Parathyroid adenoma (tissue), 2 donors: ENCODE results near the gene PLA2G5.

Experiments used
- H2AFZ ChIP-seq: fragments of 300-600 bp; sonication (generic); one replicate; pipeline ENCODE4 v1.7.0; 2017; ENCODE audit warnings: antibody characterized with exemption, mild to moderate bottlenecking
- H3K27ac ChIP-seq: fragments of 300-600 bp; sonication (generic); one replicate; pipeline ENCODE4 v1.7.0; 2017
- H3K27me3 ChIP-seq: fragments of 300-600 bp; sonication (generic); one replicate; pipeline ENCODE4 v1.7.0; 2017; ENCODE audit warnings: low read length; ENCODE audit not compliant: control insufficient read depth, insufficient read depth
- H3K36me3 ChIP-seq: fragments of 300-600 bp; sonication (generic); one replicate; pipeline ENCODE4 v1.7.0; 2017; ENCODE audit warnings: low read length; ENCODE audit not compliant: control insufficient read depth, insufficient read depth
- H3K4me1 ChIP-seq: fragments of 300-600 bp; sonication (generic); one replicate; pipeline ENCODE4 v1.7.0; 2017; ENCODE audit warnings: control low read depth
- H3K4me2 ChIP-seq: fragments of 300-600 bp; sonication (generic); one replicate; pipeline ENCODE4 v1.7.0; 2017; ENCODE audit warnings: low read length
- H3K4me3 ChIP-seq: fragments of 300-600 bp; sonication (generic); one replicate; pipeline ENCODE4 v1.7.0; 2017; ENCODE audit warnings: low read depth, low read length
- H3K79me2 ChIP-seq: fragments of 300-600 bp; sonication (generic); one replicate; pipeline ENCODE4 v1.7.0; 2017; ENCODE audit warnings: control low read depth
- H3K9ac ChIP-seq: fragments of 300-600 bp; sonication (generic); one replicate; pipeline ENCODE4 v1.7.0; 2017; ENCODE audit warnings: mild to moderate bottlenecking
- H3K9me3 ChIP-seq: fragments of 300-600 bp; sonication (generic); one replicate; pipeline ENCODE4 v1.7.0; 2017; ENCODE audit warnings: low read length; ENCODE audit not compliant: control insufficient read depth
- CTCF ChIP-seq: fragments of 300-600 bp; sonication (generic); IDR thresholded peaks from one replicate; pipeline ENCODE4 v1.7.0; 2017; ENCODE audit warnings: antibody characterized with exemption, mild to moderate bottlenecking
- donor health status: primary hyperparathyroidism.

The PLA2G5 gene

GRCh38 chr1:20061866-20062265, 8.1 kb upstream of the PLA2G5 start:
- Histone ChIP-seq H3K4me3 (no peak overlapping the region), H2AFZ (no peak overlapping the region), H3K9ac (no peak overlapping the region), H3K36me3 (no peaks in the 10 kb centered on the region), H3K27ac (no peak overlapping the region), H3K27me3 (no peaks in the 10 kb centered on the region), H3K4me1 (no peaks in the 10 kb centered on the region), H3K4me2 (no peak overlapping the region), H3K79me2 (no peaks in the 10 kb centered on the region), H3K9me3 (no peaks in the 10 kb centered on the region)
- no peak for TF ChIP-seq CTCF

- TF ChIP-seq CTCF, result no peak
- no peaks in the 10 kb centered on the region for H3K79me2 ChIP-seq
- H3K27me3 ChIP-seq, result no peaks in the 10 kb centered on the region
- H3K4me2 ChIP-seq, result no peak overlapping the region
- no peaks in the 10 kb centered on the region for H3K36me3 ChIP-seq
- no peak overlapping the region for H3K27ac ChIP-seq
- no peaks in the 10 kb centered on the region for H3K4me1 ChIP-seq
- H3K9ac ChIP-seq, result no peak overlapping the region
- H3K9me3 ChIP-seq, result no peaks in the 10 kb centered on the region
- H3K4me3 ChIP-seq, result no peak overlapping the region
- no peak overlapping the region for H2AFZ ChIP-seq
Measured at GRCh38 chr1:20063861-20064292, 6.1 kb upstream of the PLA2G5 start.

- Histone ChIP-seq H3K4me2 (no peak overlapping the region), H3K27ac (no peak overlapping the region), H3K79me2 (no peaks in the 10 kb centered on the region), H3K9ac (no peak overlapping the region), H3K36me3 (no peaks in the 10 kb centered on the region), H3K4me3 (no peak overlapping the region), H3K27me3 (no peaks in the 10 kb centered on the region), H3K9me3 (no peaks in the 10 kb centered on the region), H3K4me1 (no peaks in the 10 kb centered on the region), H2AFZ (no peak overlapping the region)
- no peak for TF ChIP-seq CTCF
Measured at GRCh38 chr1:20068722-20069121, 1.3 kb upstream of the PLA2G5 start.

- Histone ChIP-seq H3K36me3 (no peaks in the 10 kb centered on the region), H3K9me3 (no peaks in the 10 kb centered on the region), H3K4me3 (no peak overlapping the region), H3K27ac (no peak overlapping the region), H2AFZ (no peak overlapping the region), H3K9ac (no peak overlapping the region), H3K4me1 (no peaks in the 10 kb centered on the region), H3K27me3 (no peaks in the 10 kb centered on the region), H3K79me2 (no peaks in the 10 kb centered on the region), H3K4me2 (no peak overlapping the region)
- TF ChIP-seq CTCF, result no peak
Measured at GRCh38 chr1:20070357-20070756, 363 bp downstream of the PLA2G5 start.

GRCh38 chr1:20071416-20071815, 1.4 kb downstream of the PLA2G5 start:
- Histone ChIP-seq H2AFZ (no peak overlapping the region), H3K9ac (no peak overlapping the region), H3K4me1 (no peaks in the 10 kb centered on the region)

More at GRCh38 chr1:20071416-20071815, 1.4 kb downstream of the PLA2G5 start:
- TF ChIP-seq CTCF, result no peak
- no peaks in the 10 kb centered on the region for H3K9me3 ChIP-seq
- H3K4me3 ChIP-seq, result no peak overlapping the region
- H3K36me3 ChIP-seq, result no peaks in the 10 kb centered on the region
- no peaks in the 10 kb centered on the region for H3K79me2 ChIP-seq
- H3K27ac ChIP-seq, result no peak overlapping the region
- H3K4me2 ChIP-seq, result no peak overlapping the region
- H3K27me3 ChIP-seq, result no peaks in the 10 kb centered on the region
